ENCODE measurements around the gene LCE3B.
"Not testable (repeated sequence)": the region's sequence is repeated elsewhere in the genome, so short reads cannot be mapped to it uniquely, and the experiment has no call there.

LCE3B gene, protein sequence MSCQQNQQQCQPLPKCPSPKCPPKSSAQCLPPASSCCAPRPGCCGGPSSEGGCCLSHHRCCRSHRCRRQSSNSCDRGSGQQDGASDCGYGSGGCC
- total RNA-seq, result 0 reads per million in 9 experiments

GRCh38 chr1:152613511-152613910, at the start of gene LCE3B:
Gene LCE3B, plus strand, starts transcription at chr1:152613811. Its CDS starts 0 bp downstream, at chr1:152613811.
- no peak for ATAC-seq (replicated peaks)
- H3K27me3 Mint-ChIP-seq, result peaks cover 0 to 9% of the 10 kb centered on the region in 2 donors
- H3K4me3 Mint-ChIP-seq, result no peak within 1 kb of the TSS
- peaks cover 0 to 5% of the 10 kb centered on the region in 2 donors for H3K9me3 Mint-ChIP-seq
- H3K27ac Mint-ChIP-seq, result no peak within 1 kb of the TSS
- no peak for DNase-seq
- H3K4me1 Mint-ChIP-seq (ENCODE audit: low read depth in 2 of 2), result no peaks in the 10 kb centered on the region
- no peaks in the 10 kb centered on the region for H3K36me3 Mint-ChIP-seq (ENCODE audit: insufficient read depth)

DNA sequence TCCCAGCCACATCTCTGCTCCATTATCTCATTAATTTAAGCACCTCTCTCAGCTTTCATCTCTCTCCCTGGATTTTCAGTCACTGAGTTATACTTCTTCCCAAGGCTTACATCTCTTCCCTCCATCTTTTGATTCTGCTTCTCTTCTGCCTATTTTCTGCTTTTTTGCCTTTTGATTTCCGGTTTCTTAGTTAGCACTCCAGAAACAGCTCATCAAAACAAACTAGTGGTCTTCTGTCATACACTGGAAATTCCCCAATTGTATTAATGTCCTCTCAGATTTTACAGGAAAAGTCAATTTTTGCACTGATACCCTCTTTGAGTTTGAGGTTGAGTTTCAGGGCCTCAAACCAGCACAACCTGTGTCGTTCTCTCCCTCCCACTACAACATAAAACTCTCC, 48.5 kb upstream of the LCE3B start:
- no peak overlapping the region for H3K4me3 Mint-ChIP-seq

GRCh38 chr1:152565535-152566215, 47.9 kb upstream of the LCE3B start:
- no peaks in the 10 kb centered on the region for H3K9me3 Mint-ChIP-seq
- H3K4me1 Mint-ChIP-seq (ENCODE audit: low read depth in 2 of 2), result no peaks in the 10 kb centered on the region
- no peak overlapping the region for H3K27ac Mint-ChIP-seq
- H3K27me3 Mint-ChIP-seq, result peaks cover 12 to 23% of the 10 kb centered on the region in 2 donors
- DNase-seq (no peak), ATAC-seq (replicated peaks) (no peak)
- H3K36me3 Mint-ChIP-seq (ENCODE audit: insufficient read depth), result no peaks in the 10 kb centered on the region
- H3K4me3 Mint-ChIP-seq, result no peak overlapping the region

More for the DNA sequence above, 48.5 kb upstream of the LCE3B start:
- H3K36me3 Mint-ChIP-seq (ENCODE audit: insufficient read depth), result no peaks in the 10 kb centered on the region
- no peak overlapping the region for H3K27ac Mint-ChIP-seq
- H3K27me3 Mint-ChIP-seq, result peaks cover 11 to 23% of the 10 kb centered on the region in 2 donors
- ATAC-seq (replicated peaks) (no peak), DNase-seq (no peak)
- no peaks in the 10 kb centered on the region for H3K4me1 Mint-ChIP-seq (ENCODE audit: low read depth in 2 of 2)
- no peaks in the 10 kb centered on the region for H3K9me3 Mint-ChIP-seq

DNA sequence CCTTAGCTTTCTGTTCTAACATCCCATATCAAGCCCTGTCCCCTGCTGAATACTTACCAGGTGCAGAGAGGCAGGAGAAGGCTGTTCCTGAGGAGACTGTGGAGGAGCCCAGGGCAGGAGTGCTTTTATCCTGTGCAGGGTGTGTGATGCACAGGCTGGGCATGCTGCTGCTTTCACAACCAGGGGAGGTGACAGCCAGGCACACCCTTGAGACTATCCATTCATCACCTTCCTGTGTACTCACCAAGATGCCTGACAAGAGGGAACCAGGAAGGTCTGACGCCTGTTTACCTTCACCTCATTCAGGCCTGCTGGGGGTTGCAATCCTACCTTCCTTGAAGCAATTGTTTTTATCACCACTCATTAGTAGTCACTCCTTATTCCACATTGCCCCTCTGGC, 46.9 kb upstream of the LCE3B start, which contains the start of gene LCE3E:
LCE3E (minus strand) TSS at position 100 of the 400 bp plus-strand sequence. CDS start 572 bp downstream, outside the sequence.
- ATAC-seq (replicated peaks), result no peak
- DNase-seq, result no peak
- Mint-ChIP-seq H3K9me3 (no peaks in the 10 kb centered on the region), H3K27me3 (peaks cover 16 to 31% of the 10 kb centered on the region in 2 donors), H3K4me3 (no peak within 1 kb of the TSS), H3K4me1 (ENCODE audit: low read depth in 2 of 2) (no peaks in the 10 kb centered on the region), H3K36me3 (ENCODE audit: insufficient read depth) (no peaks in the 10 kb centered on the region), H3K27ac (no peak within 1 kb of the TSS)

GRCh38 chr1:152577168-152577567, 36.4 kb upstream of the LCE3B start:
- H3K4me3 Mint-ChIP-seq, result no peak overlapping the region
- H3K4me1 Mint-ChIP-seq (ENCODE audit: low read depth in 2 of 2), result no peaks in the 10 kb centered on the region
- ATAC-seq (replicated peaks) (no peak), DNase-seq (no peak)
- no peaks in the 10 kb centered on the region for H3K36me3 Mint-ChIP-seq (ENCODE audit: insufficient read depth)
- no peak overlapping the region for H3K27ac Mint-ChIP-seq
- H3K9me3 Mint-ChIP-seq, result no peaks in the 10 kb centered on the region
- peaks cover 34 to 62% of the 10 kb centered on the region in 2 donors for H3K27me3 Mint-ChIP-seq

- H3K27me3 Mint-ChIP-seq, result peaks cover 19 to 39% of the 10 kb centered on the region in 2 donors
- H3K36me3 Mint-ChIP-seq (ENCODE audit: insufficient read depth); DNase-seq; H3K4me1 Mint-ChIP-seq (ENCODE audit: low read depth in 2 of 2); H3K4me3 Mint-ChIP-seq; H3K27ac Mint-ChIP-seq; H3K9me3 Mint-ChIP-seq; ATAC-seq (replicated peaks): not testable (repeated sequence)
Measured at GRCh38 chr1:152579526-152579925, 34.1 kb upstream of the LCE3B start.

- Mint-ChIP-seq H3K27ac (no peak within 1 kb of the TSS), H3K4me3 (no peak within 1 kb of the TSS), H3K27me3 (peaks cover 10 to 30% of the 10 kb centered on the region in 2 donors), H3K9me3 (no peaks in the 10 kb centered on the region), H3K4me1 (ENCODE audit: low read depth in 2 of 2) (no peaks in the 10 kb centered on the region), H3K36me3 (ENCODE audit: insufficient read depth) (no peaks in the 10 kb centered on the region)
- no peak for ATAC-seq (replicated peaks)
- no peak for DNase-seq
Measured at GRCh38 chr1:152580433-152580832, 33.2 kb upstream of the LCE3B start, which contains the start of gene LCE3D. Gene LCE3D, minus strand, starts transcription at chr1:152580516. Its CDS starts 580 bp downstream, at chr1:152579936.

DNA sequence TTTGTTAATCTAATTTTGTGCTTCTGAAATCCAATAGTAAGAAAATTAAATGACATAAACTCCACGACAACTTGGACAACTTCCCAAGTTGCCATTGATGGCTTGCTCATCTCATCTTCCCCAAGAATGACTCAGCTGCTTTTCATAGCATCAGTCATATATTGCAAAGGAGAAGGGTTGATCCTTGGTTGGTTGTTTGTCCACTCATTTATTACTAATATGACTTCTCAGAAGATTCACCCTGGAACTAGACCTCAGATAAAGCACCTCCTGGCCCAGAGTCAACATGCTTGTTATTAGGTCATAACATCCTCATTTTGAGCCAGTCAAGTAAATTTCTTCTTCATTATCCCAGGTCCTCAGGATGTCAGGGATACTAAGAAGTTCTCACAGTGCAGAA, 31.0 kb upstream of the LCE3B start:
- Mint-ChIP-seq H3K36me3 (ENCODE audit: insufficient read depth) (no peaks in the 10 kb centered on the region), H3K27me3 (peaks cover 6 to 23% of the 10 kb centered on the region in 2 donors), H3K9me3 (no peaks in the 10 kb centered on the region), H3K4me1 (ENCODE audit: low read depth in 2 of 2) (no peaks in the 10 kb centered on the region), H3K4me3 (no peak overlapping the region), H3K27ac (no peak overlapping the region)
- no peak for ATAC-seq (replicated peaks)
- DNase-seq, result no peak

DNA sequence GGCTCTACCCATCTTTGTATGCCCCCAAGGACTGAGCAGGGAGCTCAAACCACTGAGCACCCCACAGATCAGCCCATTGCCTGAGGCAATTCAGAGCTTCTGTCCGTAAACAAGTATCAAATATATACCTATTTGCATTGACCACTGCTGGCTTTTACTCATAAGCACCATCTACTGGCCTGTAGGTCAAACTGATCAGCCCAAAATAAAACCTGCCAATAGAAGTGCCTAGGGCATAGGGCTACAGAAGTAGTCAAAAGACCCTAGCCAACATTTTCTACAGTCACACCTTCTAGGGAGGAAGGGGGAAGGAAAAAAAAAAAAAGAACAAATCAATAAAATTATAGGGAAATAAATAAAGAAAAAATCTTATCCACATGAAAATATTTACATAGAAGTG, 28.0 kb upstream of the LCE3B start:
- Mint-ChIP-seq H3K27me3 (peaks cover 2% of the 10 kb centered on the region in 2 donors), H3K4me1 (ENCODE audit: low read depth in 2 of 2) (no peaks in the 10 kb centered on the region), H3K9me3 (no peaks in the 10 kb centered on the region), H3K36me3 (ENCODE audit: insufficient read depth) (no peaks in the 10 kb centered on the region), H3K27ac (no peak overlapping the region), H3K4me3 (no peak overlapping the region)
- DNase-seq (no peak), ATAC-seq (replicated peaks) (no peak)

- H3K27me3 Mint-ChIP-seq, result peaks cover 0 to 10% of the 10 kb centered on the region in 2 donors
- no peaks in the 10 kb centered on the region for H3K36me3 Mint-ChIP-seq (ENCODE audit: insufficient read depth)
- ATAC-seq (replicated peaks) (no peak), DNase-seq (no peak)
- no peak overlapping the region for H3K27ac Mint-ChIP-seq
- H3K9me3 Mint-ChIP-seq, result no peaks in the 10 kb centered on the region
- no peak overlapping the region for H3K4me3 Mint-ChIP-seq
- H3K4me1 Mint-ChIP-seq (ENCODE audit: low read depth in 2 of 2), result no peaks in the 10 kb centered on the region
Measured at GRCh38 chr1:152596986-152597385, 16.6 kb upstream of the LCE3B start.

- DNase-seq (no peak), ATAC-seq (replicated peaks) (no peak)
- Mint-ChIP-seq H3K4me3 (no peak within 1 kb of the TSS), H3K27me3 (peaks cover 0 to 11% of the 10 kb centered on the region in 2 donors), H3K4me1 (ENCODE audit: low read depth in 2 of 2) (no peaks in the 10 kb centered on the region), H3K9me3 (no peaks in the 10 kb centered on the region), H3K36me3 (ENCODE audit: insufficient read depth) (no peaks in the 10 kb centered on the region), H3K27ac (no peak within 1 kb of the TSS)
Measured at GRCh38 chr1:152599934-152600333, 13.7 kb upstream of the LCE3B start, which contains the start of gene LCE3C. Gene LCE3C, plus strand, starts transcription at chr1:152600234. Its CDS starts 498 bp downstream, at chr1:152600732.

DNA sequence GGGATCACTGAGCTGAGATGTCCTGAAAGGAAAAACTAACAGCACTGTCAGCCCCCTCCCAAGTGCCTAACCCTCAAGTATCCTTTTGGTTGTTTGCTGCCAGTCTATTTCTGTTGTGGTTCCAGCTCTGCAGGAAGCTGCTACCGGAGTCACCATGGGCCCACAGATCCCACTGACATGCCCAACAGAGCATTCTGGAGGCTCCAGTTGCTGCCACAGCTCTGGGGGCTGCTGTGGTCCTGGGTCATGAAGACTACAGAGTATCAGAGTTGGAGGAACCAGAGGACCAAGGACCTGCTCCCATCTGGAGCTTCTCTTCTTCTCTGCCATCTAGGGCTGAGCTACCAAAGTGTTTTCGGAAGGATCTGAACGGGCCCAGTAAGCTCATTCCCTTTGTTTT, 8.4 kb downstream of the LCE3B start:
- H3K27ac Mint-ChIP-seq, result peak overlapping the region in 1 of 2 donors; percentile 12
- H3K27me3 Mint-ChIP-seq, result peaks cover 27 to 43% of the 10 kb centered on the region in 2 donors

DNA sequence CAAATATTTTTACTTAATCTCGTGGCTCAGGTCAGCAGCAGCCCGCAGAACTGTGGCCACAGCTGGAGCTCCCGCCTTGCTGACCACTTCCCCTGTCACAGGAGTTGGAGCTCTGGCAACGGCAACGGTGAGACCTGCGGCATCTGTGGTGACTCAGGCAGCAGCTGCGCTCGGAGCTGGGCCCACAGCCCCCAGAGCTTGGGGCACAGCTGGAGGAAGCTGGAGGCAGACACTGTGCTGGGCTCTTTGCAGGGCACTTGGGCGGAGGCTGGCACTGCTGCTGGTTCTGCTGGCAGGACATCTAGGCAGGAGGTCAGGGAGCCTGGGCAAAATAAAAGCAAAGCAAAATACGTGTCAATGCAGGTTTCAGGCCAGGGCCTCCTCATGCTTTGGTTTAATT, 9.2 kb downstream of the LCE3B start, which contains the start of gene LCE3A:
LCE3A (minus strand) TSS at position 301 of the 400 bp plus-strand sequence; CDS start at position 301, 0 bp downstream.
- H3K4me1 Mint-ChIP-seq (ENCODE audit: low read depth in 2 of 2), result peaks cover 0 to 4% of the 10 kb centered on the region in 2 donors
- peaks cover 34 to 52% of the 10 kb centered on the region in 2 donors for H3K27me3 Mint-ChIP-seq
- no peak within 1 kb of the TSS for H3K4me3 Mint-ChIP-seq
- H3K36me3 Mint-ChIP-seq (ENCODE audit: insufficient read depth), result no peaks in the 10 kb centered on the region
- no peak for DNase-seq
- no peak for ATAC-seq (replicated peaks)
- H3K27ac Mint-ChIP-seq, result peak within 1 kb of the TSS in 1 of 2 donors; percentile 12
- peaks cover 0 to 12% of the 10 kb centered on the region in 2 donors for H3K9me3 Mint-ChIP-seq

More for the DNA sequence above, 8.4 kb downstream of the LCE3B start:
- H3K4me1 Mint-ChIP-seq (ENCODE audit: low read depth in 2 of 2), result peaks cover 0 to 4% of the 10 kb centered on the region in 2 donors
- H3K36me3 Mint-ChIP-seq (ENCODE audit: insufficient read depth), result no peaks in the 10 kb centered on the region
- no peak for ATAC-seq (replicated peaks)
- no peak overlapping the region for H3K4me3 Mint-ChIP-seq
- DNase-seq, result no peak
- peaks cover 0 to 12% of the 10 kb centered on the region in 2 donors for H3K9me3 Mint-ChIP-seq
